CD14-positive monocyte (primary cell): ENCODE results near the gene PATE2. TPM values are rescaled to one million over a fixed set of nuclear protein-coding genes. Genes with fewer than 3 reads are reported as not detected.

Experiments used
- DNase-seq, 3 donors: peaks; one replicate each; pipeline ENCODE4 v3.0.0-alpha.2; 2011 to 2022
- H2AFZ ChIP-seq: 2 replicates; pipeline ENCODE4 v1.6.0; 2012; ENCODE audit warnings: mild to moderate bottlenecking, low read depth, low read length, inconsistent platforms; ENCODE audit not compliant: insufficient read depth, poor library complexity, severe bottlenecking
- H3K27ac ChIP-seq, 2 donors: 1 replicate in 1 of 2; 2 replicates in 1 of 2; pipeline ENCODE4 v1.5.1; 2012 to 2013; ENCODE audit warnings: low read length in 2 of 2, control low read depth in 1 of 2, inconsistent platforms in 1 of 2, low read depth in 1 of 2, mild to moderate bottlenecking in 1 of 2
- H3K27me3 ChIP-seq, 2 donors: one replicate each; pipeline versions ENCODE4 v1.6.0 to v1.6.1; 2011 to 2013; ENCODE audit warnings: low read length in 2 of 2; ENCODE audit not compliant: control insufficient read depth in 2 of 2, insufficient read depth in 2 of 2
- H3K36me3 ChIP-seq, 2 donors: replicated peaks in 1 of 2; 1 replicate in 1 of 2; 2 replicates in 1 of 2; pipeline versions ENCODE4 v1.5.1 to v1.6.1; 2012 to 2013; ENCODE audit warnings: low read length in 2 of 2, control low read depth in 1 of 2, inconsistent platforms in 1 of 2, mild to moderate bottlenecking in 1 of 2; ENCODE audit not compliant: insufficient read depth in 2 of 2, control insufficient read depth in 1 of 2
- H3K4me1 ChIP-seq, 2 donors: 1 replicate in 1 of 2; 2 replicates in 1 of 2; pipeline versions ENCODE4 v1.5.1 to v1.6.1; 2012 to 2013; ENCODE audit warnings: low read length in 2 of 2, control low read depth in 1 of 2, inconsistent platforms in 1 of 2, mild to moderate bottlenecking in 1 of 2, moderate library complexity in 1 of 2; ENCODE audit not compliant: insufficient read depth in 2 of 2, control insufficient read depth in 1 of 2
- H3K4me2 ChIP-seq: replicated peaks from 2 replicates; pipeline ENCODE3; 2012; ENCODE audit warnings: low read length, moderate library complexity, mild to moderate bottlenecking; ENCODE audit not compliant: poor library complexity, severe bottlenecking; ENCODE audit errors: extremely low read depth
- H3K4me3 ChIP-seq, 3 experiments: fragments of 200-600 bp in 1 of 3; sonication (generic) in 1 of 3; replicated peaks in 1 of 3; 1 replicate in 2 of 3; 2 replicates in 1 of 3; pipeline ENCODE4 v1.5.1; 2011 to 2013; ENCODE audit warnings: low read length in 3 of 3, mild to moderate bottlenecking in 3 of 3, control low read depth in 2 of 3, low read depth in 2 of 3, inconsistent platforms in 1 of 3, moderate library complexity in 1 of 3
- H3K79me2 ChIP-seq: 2 replicates; pipeline ENCODE4 v1.6.0; 2012; ENCODE audit warnings: mild to moderate bottlenecking, control low read depth, inconsistent platforms, low read length, moderate library complexity; ENCODE audit not compliant: insufficient read depth
- H3K9ac ChIP-seq: 2 replicates; pipeline ENCODE4 v1.6.0; 2017; ENCODE audit warnings: low read length, mild to moderate bottlenecking; ENCODE audit not compliant: insufficient read depth, poor library complexity, severe bottlenecking
- H3K9me3 ChIP-seq, 2 donors: replicated peaks in 1 of 2; 1 replicate in 1 of 2; 2 replicates in 1 of 2; pipeline versions ENCODE4 v1.5.1 to v1.6.1; 2012 to 2013; ENCODE audit warnings: low read length in 2 of 2, control low read depth in 1 of 2; ENCODE audit not compliant: control insufficient read depth in 1 of 2, insufficient read depth in 1 of 2
- H4K20me1 ChIP-seq: 2 replicates; pipeline ENCODE4 v1.6.0; 2012; ENCODE audit warnings: mild to moderate bottlenecking, low read length, control low read depth, moderate library complexity; ENCODE audit not compliant: insufficient read depth
- H3K27ac Mint-ChIP-seq, 7 donors: one replicate each; pipeline ENCODE4 v1.8.0; 2020; ENCODE audit warnings: mild to moderate bottlenecking in 7 of 7, mixed read lengths in 7 of 7, moderate library complexity in 6 of 7, inconsistent platforms in 2 of 7
- H3K27me3 Mint-ChIP-seq, 3 donors: one replicate each; pipeline ENCODE4 v1.8.0; 2021 to 2022; ENCODE audit warnings: low read depth in 3 of 3, mild to moderate bottlenecking in 3 of 3, mixed read lengths in 3 of 3, moderate library complexity in 3 of 3, inconsistent platforms in 1 of 3
- H3K36me3 Mint-ChIP-seq, 2 donors: one replicate each; pipeline ENCODE4 v1.8.0; 2020; ENCODE audit warnings: mixed read lengths in 2 of 2, inconsistent platforms in 1 of 2, mild to moderate bottlenecking in 1 of 2
- H3K4me1 Mint-ChIP-seq: one replicate; pipeline ENCODE4 v1.8.0; 2020; ENCODE audit warnings: mild to moderate bottlenecking, mixed read lengths
- H3K4me3 Mint-ChIP-seq, 2 donors: one replicate each; pipeline ENCODE4 v1.8.0; 2020; ENCODE audit warnings: mild to moderate bottlenecking in 2 of 2, mixed read lengths in 2 of 2, moderate library complexity in 1 of 2
- H3K9me3 Mint-ChIP-seq, 7 donors: one replicate each; pipeline ENCODE4 v1.8.0; 2020 to 2022; ENCODE audit warnings: mixed read lengths in 7 of 7, mild to moderate bottlenecking in 6 of 7, moderate library complexity in 6 of 7, inconsistent platforms in 2 of 7
- CTCF ChIP-seq: fragments of 200-600 bp; IDR thresholded peaks from one replicate; pipeline ENCODE4 v1.8.0; 2022; ENCODE audit warnings: antibody characterized with exemption, mild to moderate bottlenecking
- WGBS: methylation state at CpG from one replicate; pipeline ENCODE4 v1.1.5; 2013; ENCODE audit warnings: missing lambda C conversion rate; ENCODE audit not compliant: insufficient coverage; 5-methylcytosine and 5-hydroxymethylcytosine counted together
- intact Hi-C, 2 donors: fragments of 100-400 bp; cut with micrococcal nuclease; formaldehyde crosslinking; loops; one replicate each; pipeline versions ENCODE4 v1.15.0 to v1.15.1; 2023
- polyA plus RNA-seq, 3 donors: library from polyadenylated mRNA; depleted of rRNA in 1 of 3; unstranded in 2 of 3; stranded (reverse) in 1 of 3; fragments of 300-500 nt in 2 of 3; fragments of >200 nt in 1 of 3; fragmentation: Illumina TruSeq in 2 of 3; gene quantifications; 1 replicate in 2 of 3; 2 replicates in 1 of 3; pipeline ENCODE4 v1.2.3, GENCODE V29; 2012 to 2021

PATE2 gene
- polyA plus RNA-seq, 3 donors = not detected

- Histone ChIP-seq H3K4me2 (no peak overlapping the region), H3K4me3 (no peak overlapping the region), H3K27me3 (no peaks in the 10 kb centered on the region), H3K4me1 (no peaks in the 10 kb centered on the region), H3K27ac (no peak overlapping the region), H3K9ac (no peak overlapping the region), H3K9me3 (no peaks in the 10 kb centered on the region), H3K36me3 (no peaks in the 10 kb centered on the region), H3K79me2 (no peaks in the 10 kb centered on the region), H2AFZ (no peak overlapping the region), H4K20me1 (no peaks in the 10 kb centered on the region)
- H3K4me3 Mint-ChIP-seq = no peak overlapping the region
- no peaks in the 10 kb centered on the region for H3K36me3 Mint-ChIP-seq
- DNase-seq = no peak
- intact Hi-C loops = no loop called here
- WGBS = 81% methylated on average over 2 of the region's 3 CpGs
- H3K27me3 Mint-ChIP-seq = peaks cover 0 to 7% (median 0%) of the 10 kb centered on the region in 3 donors
- no peaks in the 10 kb centered on the region for H3K4me1 Mint-ChIP-seq
- H3K9me3 Mint-ChIP-seq = peaks cover 0 to 2% (median 0%) of the 10 kb centered on the region in 7 donors
- no peak overlapping the region for H3K27ac Mint-ChIP-seq
- TF ChIP-seq CTCF = no peak
Observed at GRCh38 chr11:125772834-125773505, 5.7 kb downstream of the PATE2 start.

- H3K36me3 Mint-ChIP-seq = no peaks in the 10 kb centered on the region
- 89% methylated on average over 2 of the region's 2 CpGs for WGBS
- H3K9me3 Mint-ChIP-seq = peaks cover 0 to 2% (median 0%) of the 10 kb centered on the region in 7 donors
- Histone ChIP-seq H4K20me1 (no peaks in the 10 kb centered on the region), H2AFZ (no peak overlapping the region), H3K4me3 (no peak overlapping the region), H3K9ac (no peak overlapping the region), H3K4me1 (no peaks in the 10 kb centered on the region), H3K4me2 (no peak overlapping the region), H3K9me3 (no peaks in the 10 kb centered on the region), H3K27ac (no peak overlapping the region), H3K79me2 (no peaks in the 10 kb centered on the region), H3K27me3 (no peaks in the 10 kb centered on the region), H3K36me3 (no peaks in the 10 kb centered on the region)
- H3K27ac Mint-ChIP-seq = no peak overlapping the region
- H3K27me3 Mint-ChIP-seq = peaks cover 0 to 7% (median 2%) of the 10 kb centered on the region in 3 donors
- no peak for TF ChIP-seq CTCF
- H3K4me1 Mint-ChIP-seq = no peaks in the 10 kb centered on the region
- no peak overlapping the region for H3K4me3 Mint-ChIP-seq
- DNase-seq = no peak
- intact Hi-C loops = no loop called here
Observed at GRCh38 chr11:125770583-125770982, 8.0 kb downstream of the PATE2 start.
